Liver (tissue), 9 donors: ENCODE measurements around the gene ALKBH5. TPM values are rescaled to one million over a fixed set of nuclear protein-coding genes. Genes with fewer than 3 reads are reported as not detected.
"Not testable (repeated sequence)": the region's sequence is repeated elsewhere in the genome, so short reads cannot be mapped to it uniquely, and the experiment has no call there.

Source experiments
- DNase-seq: peaks from one replicate; pipeline ENCODE4 v3.0.0-alpha.2; 2017; ENCODE audit warnings: low spot score
- H3K27ac ChIP-seq, 2 donors: one replicate each; pipeline ENCODE4 v1.7.0; 2013; ENCODE audit warnings: inconsistent platforms in 2 of 2, low read length in 2 of 2, control low read depth in 1 of 2, low read depth in 1 of 2, mild to moderate bottlenecking in 1 of 2
- H3K27me3 ChIP-seq, 4 donors: one replicate each; pipeline versions ENCODE4 v1.6.1 to v1.7.0; 2013; ENCODE audit warnings: low read length in 3 of 4, inconsistent platforms in 1 of 4, mild to moderate bottlenecking in 1 of 4, moderate library complexity in 1 of 4; ENCODE audit not compliant: control insufficient read depth in 4 of 4, insufficient read depth in 4 of 4
- H3K36me3 ChIP-seq, 4 donors: one replicate each; pipeline versions ENCODE4 v1.6.1 to v1.7.0; 2013; ENCODE audit warnings: low read length in 3 of 4, mild to moderate bottlenecking in 3 of 4, low read depth in 1 of 4, moderate library complexity in 1 of 4; ENCODE audit not compliant: control insufficient read depth in 4 of 4, insufficient read depth in 3 of 4
- H3K4me1 ChIP-seq, 4 donors: one replicate each; pipeline versions ENCODE4 v1.6.1 to v1.7.0; 2013; ENCODE audit warnings: low read length in 3 of 4, mild to moderate bottlenecking in 3 of 4, moderate library complexity in 1 of 4; ENCODE audit not compliant: control insufficient read depth in 4 of 4, insufficient read depth in 4 of 4
- H3K4me3 ChIP-seq, 3 donors: one replicate each; pipeline versions ENCODE4 v1.6.1 to v1.7.0; 2013; ENCODE audit warnings: low read length in 3 of 3, control low read depth in 1 of 3, low read depth in 1 of 3, mild to moderate bottlenecking in 1 of 3
- H3K9ac ChIP-seq, 2 donors: one replicate each; pipeline ENCODE4 v1.7.0; 2013; ENCODE audit warnings: low read length in 2 of 2, mild to moderate bottlenecking in 2 of 2, moderate library complexity in 2 of 2, control low read depth in 1 of 2, low read depth in 1 of 2
- H3K9me3 ChIP-seq, 4 donors: one replicate each; pipeline versions ENCODE4 v1.6.1 to v1.7.0; 2013; ENCODE audit warnings: low read length in 3 of 4; ENCODE audit not compliant: control insufficient read depth in 4 of 4
- EGR1 ChIP-seq, 2 donors: IDR thresholded peaks; 2 replicates each; pipeline ENCODE4 v1.6.1; 2016 to 2018; ENCODE audit warnings: antibody characterized with exemption in 2 of 2, low read depth in 2 of 2
- FOXA1 ChIP-seq: IDR thresholded peaks from 2 replicates; pipeline ENCODE4 v1.6.1; 2016; ENCODE audit warnings: antibody characterized with exemption
- GABPA ChIP-seq, 2 donors: IDR thresholded peaks in 1 of 2; conservative IDR thresholded peaks in 1 of 2; 2 replicates each; pipeline ENCODE4 v1.6.1; 2016; ENCODE audit warnings: antibody characterized with exemption in 2 of 2, mild to moderate bottlenecking in 1 of 2, moderate library complexity in 1 of 2
- HNF4A ChIP-seq, 2 donors: conservative IDR thresholded peaks; 2 replicates each; pipeline ENCODE4 v1.6.1; 2016; ENCODE audit warnings: antibody characterized with exemption in 2 of 2, mild to moderate bottlenecking in 2 of 2
- HNF4G ChIP-seq: IDR thresholded peaks from 2 replicates; pipeline ENCODE4 v1.6.1; 2016; ENCODE audit warnings: antibody characterized with exemption
- JUND ChIP-seq, 2 donors: IDR thresholded peaks; 2 replicates each; pipeline ENCODE4 v1.6.1; 2016; ENCODE audit warnings: antibody characterized with exemption in 2 of 2
- NR2F2 ChIP-seq: IDR thresholded peaks from 2 replicates; pipeline ENCODE4 v1.6.1; 2016; ENCODE audit warnings: antibody characterized with exemption
- RAD21 ChIP-seq, 2 donors: IDR thresholded peaks; 2 replicates each; pipeline ENCODE4 v1.6.1; 2016; ENCODE audit warnings: antibody characterized with exemption in 2 of 2, mild to moderate bottlenecking in 2 of 2
- SP1 ChIP-seq: IDR thresholded peaks from 2 replicates; pipeline ENCODE4 v1.6.1; 2018; ENCODE audit warnings: antibody characterized with exemption, mild to moderate bottlenecking
- TAF1 ChIP-seq: conservative IDR thresholded peaks from 2 replicates; pipeline ENCODE4 v1.6.1; 2016; ENCODE audit warnings: antibody characterized with exemption, mild to moderate bottlenecking
- WGBS: extraction: QIAGEN DNeasy Blood & Tissue Kit; methylation state at CpG from one replicate; pipeline ENCODE4 v1.1.7; 2013; 5-methylcytosine and 5-hydroxymethylcytosine counted together
- polyA plus RNA-seq, 2 donors: library from polyadenylated mRNA; stranded (reverse) in 1 of 2; unstranded in 1 of 2; fragments of 200-250 nt in 1 of 2; fragments of >200 nt in 1 of 2; fragmentation: Nextera tagmentation in 1 of 2; extraction: Ambion mirVana in 1 of 2; gene quantifications; one replicate each; pipeline versions ENCODE4 v1.2.1 to v1.2.3, GENCODE V29; 2013 to 2015
- total RNA-seq, 2 donors: library from RNA; depleted of rRNA; stranded (reverse); fragments of >200 nt; gene quantifications; one replicate each; pipeline ENCODE4 v1.2.3, GENCODE V29; 2014
- TF ChIP-seq, protein P1 (sequence below): IDR thresholded peaks from 2 replicates; pipeline ENCODE4 v1.6.1; 2016; ENCODE audit warnings: antibody characterized with exemption
- TF ChIP-seq, protein P2 (sequence below): IDR thresholded peaks from 2 replicates; pipeline ENCODE4 v1.6.1; 2016; ENCODE audit warnings: antibody characterized with exemption
- TF ChIP-seq, protein P3 (sequence below): IDR thresholded peaks from 2 replicates; pipeline ENCODE4 v1.6.1; 2016; ENCODE audit warnings: antibody characterized with exemption, mild to moderate bottlenecking
- TF ChIP-seq, protein P4 (sequence below): fragments of 150-350 bp; IDR thresholded peaks from 2 replicates; pipeline ENCODE4 v1.5.1; 2017; ENCODE audit warnings: improper control_type of control experiment, low read depth, low read length; ENCODE audit not compliant: missing input control
- donor health status: healthy.
- donor health status: healthy.
- donor health status: healthy.
- donor health status: healthy.
- donor health status: healthy.

ALKBH5 gene
- total and polyA plus RNA-seq, 4 donors = 30.5 to 67.8 (median 46.3) TPM

DNA sequence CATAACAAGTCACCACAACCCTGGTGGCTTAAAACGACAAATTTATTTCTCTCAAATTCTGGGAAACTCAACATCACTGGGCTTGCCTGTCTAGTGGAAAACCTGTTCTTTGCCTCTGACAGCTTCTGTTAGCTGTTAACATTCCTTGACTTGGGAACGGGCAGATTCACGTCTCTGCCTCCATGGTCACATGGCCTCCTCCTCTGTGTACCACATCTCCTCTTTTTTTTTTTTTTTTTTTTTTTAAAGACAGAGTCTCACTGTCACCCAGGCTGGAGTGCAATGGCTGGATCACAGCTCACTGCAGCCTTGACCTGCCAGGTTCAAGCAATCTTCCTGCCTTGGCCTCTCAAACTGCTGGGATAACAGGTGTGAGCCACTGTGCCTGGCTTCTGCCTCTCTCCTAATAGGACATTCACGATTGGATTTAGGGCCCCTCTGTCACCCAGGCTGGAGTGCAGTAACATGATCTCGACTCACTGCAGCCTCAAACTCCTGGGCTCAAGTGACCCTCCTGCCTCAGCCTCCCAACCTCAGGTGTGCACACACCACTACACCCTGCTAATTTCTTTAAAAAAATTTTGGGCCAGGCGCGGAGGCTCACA, 30.1 kb downstream of the ALKBH5 start (continued):
- TF ChIP-seq, protein P1, sequence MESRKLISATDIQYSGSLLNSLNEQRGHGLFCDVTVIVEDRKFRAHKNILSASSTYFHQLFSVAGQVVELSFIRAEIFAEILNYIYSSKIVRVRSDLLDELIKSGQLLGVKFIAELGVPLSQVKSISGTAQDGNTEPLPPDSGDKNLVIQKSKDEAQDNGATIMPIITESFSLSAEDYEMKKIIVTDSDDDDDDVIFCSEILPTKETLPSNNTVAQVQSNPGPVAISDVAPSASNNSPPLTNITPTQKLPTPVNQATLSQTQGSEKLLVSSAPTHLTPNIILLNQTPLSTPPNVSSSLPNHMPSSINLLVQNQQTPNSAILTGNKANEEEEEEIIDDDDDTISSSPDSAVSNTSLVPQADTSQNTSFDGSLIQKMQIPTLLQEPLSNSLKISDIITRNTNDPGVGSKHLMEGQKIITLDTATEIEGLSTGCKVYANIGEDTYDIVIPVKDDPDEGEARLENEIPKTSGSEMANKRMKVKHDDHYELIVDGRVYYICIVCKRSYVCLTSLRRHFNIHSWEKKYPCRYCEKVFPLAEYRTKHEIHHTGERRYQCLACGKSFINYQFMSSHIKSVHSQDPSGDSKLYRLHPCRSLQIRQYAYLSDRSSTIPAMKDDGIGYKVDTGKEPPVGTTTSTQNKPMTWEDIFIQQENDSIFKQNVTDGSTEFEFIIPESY = no peak

DNA sequence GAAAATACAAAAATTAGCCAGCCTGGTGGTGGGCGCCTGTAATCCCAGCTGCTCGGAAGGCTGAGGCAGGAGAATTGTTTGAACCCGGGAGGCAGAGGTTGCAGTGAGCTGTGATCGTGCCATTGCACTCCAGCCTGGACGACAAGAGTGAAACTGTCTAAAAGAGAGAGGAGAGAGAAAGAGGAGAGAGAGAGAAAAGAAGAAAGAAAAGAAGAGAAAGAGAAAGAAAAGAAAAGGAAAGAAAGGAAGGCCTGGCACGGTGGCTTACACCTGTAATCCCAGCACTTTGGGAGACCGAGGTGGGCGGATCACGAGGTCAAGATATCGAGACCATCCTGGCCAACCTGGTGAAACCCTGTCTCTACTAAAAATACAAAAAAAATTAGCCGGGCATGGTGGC, 33.3 kb downstream of the ALKBH5 start:
- not testable (repeated sequence) for H3K9me3 ChIP-seq, H3K4me1 ChIP-seq, DNase-seq, H3K4me3 ChIP-seq, H3K27me3 ChIP-seq, H3K36me3 ChIP-seq, H3K9ac ChIP-seq, H3K27ac ChIP-seq
- 83% methylated on average over 11 of the region's 11 CpGs for WGBS

DNA sequence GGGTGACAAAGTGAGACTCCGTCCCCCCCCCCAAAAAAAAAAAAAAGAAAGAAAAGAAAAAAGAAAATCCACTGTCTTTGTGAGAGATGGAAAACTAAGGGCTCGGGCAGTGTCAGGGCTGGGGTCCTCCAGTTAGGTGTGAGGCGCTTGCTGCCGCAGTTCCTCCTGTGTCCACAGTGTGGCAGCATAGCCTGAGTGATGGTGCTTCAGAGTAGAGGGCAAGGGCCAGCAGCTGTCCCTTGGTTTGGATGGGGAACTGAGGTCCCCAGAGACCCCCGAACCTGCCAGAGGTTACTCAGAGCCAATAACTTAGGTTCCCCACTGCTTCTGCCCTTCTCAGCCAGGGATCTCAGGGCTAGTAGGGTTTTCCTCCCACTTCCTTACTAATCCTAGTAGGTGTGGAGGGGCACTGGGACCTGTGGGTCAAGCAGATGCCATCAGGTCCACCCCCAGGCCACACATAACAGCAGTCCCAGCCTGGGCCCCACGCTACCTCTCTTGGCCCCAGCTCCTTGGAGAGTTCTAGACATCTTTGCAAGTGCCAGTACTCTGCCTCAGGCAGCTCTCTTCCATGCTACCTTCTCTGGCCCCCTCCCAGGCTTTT, 33.9 kb downstream of the ALKBH5 start:
- DNase-seq = peak; percentile 82

More for the DNA sequence above, 33.9 kb downstream of the ALKBH5 start:
- TF ChIP-seq FOXA1 = no peak
- TF ChIP-seq, protein P1 = no peak
- TF ChIP-seq HNF4G = no peak
- TF ChIP-seq EGR1 (IDR thresholded peaks at IDR 0.05; ENCODE audit: low read depth in 2 of 2) = no peak
- no peak for TF ChIP-seq SP1
- no peak for TF ChIP-seq HNF4A (conservative IDR thresholded peaks at IDR 0.05)
- TF ChIP-seq, protein P2, sequence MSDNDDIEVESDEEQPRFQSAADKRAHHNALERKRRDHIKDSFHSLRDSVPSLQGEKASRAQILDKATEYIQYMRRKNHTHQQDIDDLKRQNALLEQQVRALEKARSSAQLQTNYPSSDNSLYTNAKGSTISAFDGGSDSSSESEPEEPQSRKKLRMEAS = no peak
- no peak for TF ChIP-seq JUND (IDR thresholded peaks at IDR 0.05)
- TF ChIP-seq, protein P3, sequence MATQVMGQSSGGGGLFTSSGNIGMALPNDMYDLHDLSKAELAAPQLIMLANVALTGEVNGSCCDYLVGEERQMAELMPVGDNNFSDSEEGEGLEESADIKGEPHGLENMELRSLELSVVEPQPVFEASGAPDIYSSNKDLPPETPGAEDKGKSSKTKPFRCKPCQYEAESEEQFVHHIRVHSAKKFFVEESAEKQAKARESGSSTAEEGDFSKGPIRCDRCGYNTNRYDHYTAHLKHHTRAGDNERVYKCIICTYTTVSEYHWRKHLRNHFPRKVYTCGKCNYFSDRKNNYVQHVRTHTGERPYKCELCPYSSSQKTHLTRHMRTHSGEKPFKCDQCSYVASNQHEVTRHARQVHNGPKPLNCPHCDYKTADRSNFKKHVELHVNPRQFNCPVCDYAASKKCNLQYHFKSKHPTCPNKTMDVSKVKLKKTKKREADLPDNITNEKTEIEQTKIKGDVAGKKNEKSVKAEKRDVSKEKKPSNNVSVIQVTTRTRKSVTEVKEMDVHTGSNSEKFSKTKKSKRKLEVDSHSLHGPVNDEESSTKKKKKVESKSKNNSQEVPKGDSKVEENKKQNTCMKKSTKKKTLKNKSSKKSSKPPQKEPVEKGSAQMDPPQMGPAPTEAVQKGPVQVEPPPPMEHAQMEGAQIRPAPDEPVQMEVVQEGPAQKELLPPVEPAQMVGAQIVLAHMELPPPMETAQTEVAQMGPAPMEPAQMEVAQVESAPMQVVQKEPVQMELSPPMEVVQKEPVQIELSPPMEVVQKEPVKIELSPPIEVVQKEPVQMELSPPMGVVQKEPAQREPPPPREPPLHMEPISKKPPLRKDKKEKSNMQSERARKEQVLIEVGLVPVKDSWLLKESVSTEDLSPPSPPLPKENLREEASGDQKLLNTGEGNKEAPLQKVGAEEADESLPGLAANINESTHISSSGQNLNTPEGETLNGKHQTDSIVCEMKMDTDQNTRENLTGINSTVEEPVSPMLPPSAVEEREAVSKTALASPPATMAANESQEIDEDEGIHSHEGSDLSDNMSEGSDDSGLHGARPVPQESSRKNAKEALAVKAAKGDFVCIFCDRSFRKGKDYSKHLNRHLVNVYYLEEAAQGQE = no peak
- no peak for TF ChIP-seq TAF1
- TF ChIP-seq RAD21 (IDR thresholded peaks at IDR 0.05) = peak; percentile 82 to 86
- no peak for TF ChIP-seq GABPA (IDR thresholded peaks at IDR 0.05 in 1 of 2, conservative IDR thresholded peaks at IDR 0.05 in 1 of 2)
- TF ChIP-seq NR2F2 = no peak
- TF ChIP-seq, protein P4, sequence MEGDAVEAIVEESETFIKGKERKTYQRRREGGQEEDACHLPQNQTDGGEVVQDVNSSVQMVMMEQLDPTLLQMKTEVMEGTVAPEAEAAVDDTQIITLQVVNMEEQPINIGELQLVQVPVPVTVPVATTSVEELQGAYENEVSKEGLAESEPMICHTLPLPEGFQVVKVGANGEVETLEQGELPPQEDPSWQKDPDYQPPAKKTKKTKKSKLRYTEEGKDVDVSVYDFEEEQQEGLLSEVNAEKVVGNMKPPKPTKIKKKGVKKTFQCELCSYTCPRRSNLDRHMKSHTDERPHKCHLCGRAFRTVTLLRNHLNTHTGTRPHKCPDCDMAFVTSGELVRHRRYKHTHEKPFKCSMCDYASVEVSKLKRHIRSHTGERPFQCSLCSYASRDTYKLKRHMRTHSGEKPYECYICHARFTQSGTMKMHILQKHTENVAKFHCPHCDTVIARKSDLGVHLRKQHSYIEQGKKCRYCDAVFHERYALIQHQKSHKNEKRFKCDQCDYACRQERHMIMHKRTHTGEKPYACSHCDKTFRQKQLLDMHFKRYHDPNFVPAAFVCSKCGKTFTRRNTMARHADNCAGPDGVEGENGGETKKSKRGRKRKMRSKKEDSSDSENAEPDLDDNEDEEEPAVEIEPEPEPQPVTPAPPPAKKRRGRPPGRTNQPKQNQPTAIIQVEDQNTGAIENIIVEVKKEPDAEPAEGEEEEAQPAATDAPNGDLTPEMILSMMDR = peak; percentile 96
- WGBS = 25% methylated on average over 6 of the region's 6 CpGs
- Histone ChIP-seq H3K4me3 (no peak overlapping the region), H3K36me3 (no peaks in the 10 kb centered on the region), H3K27me3 (no peaks in the 10 kb centered on the region), H3K9ac (no peak overlapping the region), H3K27ac (no peak overlapping the region), H3K4me1 (no peaks in the 10 kb centered on the region), H3K9me3 (no peaks in the 10 kb centered on the region)
